WTC11 (cell line): ENCODE results near the gene DR1.

Experiments used
- ATF2 ChIP-seq: sonication (generic); formaldehyde crosslinking; IDR thresholded peaks from 2 replicates; pipeline ENCODE4 v1.8.1; 2022; ENCODE audit warnings: low read depth, missing genetic modification reagents, borderline replicate concordance
- CTCF ChIP-seq: fragments of 200-600 bp; IDR thresholded peaks from 2 replicates; pipeline ENCODE4 v1.8.0; 2022; ENCODE audit warnings: antibody characterized with exemption
- E2F4 ChIP-seq: sonication (generic); formaldehyde crosslinking; IDR thresholded peaks from 2 replicates; pipeline ENCODE4 v1.8.1; 2022; ENCODE audit warnings: low read depth, mild to moderate bottlenecking, moderate library complexity, missing genetic modification reagents, borderline replicate concordance
- ESRRA ChIP-seq: sonication (generic); formaldehyde crosslinking; IDR thresholded peaks from 2 replicates; pipeline ENCODE4 v1.8.1; 2022; ENCODE audit warnings: mild to moderate bottlenecking, missing genetic modification reagents, borderline replicate concordance
- NFYB ChIP-seq: sonication (generic); formaldehyde crosslinking; conservative IDR thresholded peaks from 2 replicates; pipeline ENCODE4 v1.8.0; 2022; ENCODE audit warnings: low read depth, missing genetic modification reagents
- TEAD4 ChIP-seq: sonication (generic); formaldehyde crosslinking; IDR thresholded peaks from 2 replicates; pipeline ENCODE4 v1.8.0; 2022; ENCODE audit warnings: mild to moderate bottlenecking, missing genetic modification reagents
- ZBTB21 ChIP-seq: sonication (generic); formaldehyde crosslinking; IDR thresholded peaks from 2 replicates; pipeline ENCODE4 v1.8.1; 2023; ENCODE audit warnings: mild to moderate bottlenecking, missing genetic modification reagents, borderline replicate concordance

- TF ChIP-seq ATF2 (CRISPR knock-in tag) (no peak), ZBTB21 (CRISPR knock-in tag) (no peak), TEAD4 (no peak), E2F4 (no peak), CTCF (no peak), ESRRA (CRISPR knock-in tag) (no peak), NFYB (no peak)
These were observed 1.2 kb upstream of the DR1 start for GRCh38 chr1:93344484-93344883.
